Activated B cell treated with CpG ODN at 0.5 μM for 24 hours (primary cell): Measurements from ENCODE around the gene PCNT. TPM values are rescaled to one million over a fixed set of nuclear protein-coding genes. Genes with fewer than 3 reads are reported as not detected.
"Not testable (repeated sequence)": the region's sequence is repeated elsewhere in the genome, so short reads cannot be mapped to it uniquely, and the experiment has no call there.

ENCODE experiments used
- ATAC-seq: fragments of 200-7000 bp; cut with Tn5 transposase; one replicate; pipeline ENCODE4 v1.10.0; 2021; ENCODE audit warnings: low read depth, mild to moderate bottlenecking, moderate library complexity
- CTCF ChIA-PET: fragments of 350-600 bp; sonication (Branson Sonifier 250); formaldehyde crosslinking; loops from one replicate; lab custom pipeline; 2021; ENCODE audit warnings: antibody characterized with exemption; lab: Charles Lee
- POLR2A ChIA-PET: fragments of 350-600 bp; sonication (Branson Sonifier 250); formaldehyde crosslinking; loops from one replicate; lab custom pipeline; 2021; ENCODE audit warnings: antibody characterized with exemption; lab: Charles Lee
- DNase-seq: peaks from one replicate; pipeline ENCODE4 v3.0.0; 2022
- H3K27ac Mint-ChIP-seq: one replicate; pipeline ENCODE4 v1.8.0; 2020; ENCODE audit warnings: mixed read lengths
- H3K27me3 Mint-ChIP-seq: one replicate; pipeline ENCODE4 v1.8.0; 2021; ENCODE audit warnings: mixed read lengths
- H3K36me3 Mint-ChIP-seq: one replicate; pipeline ENCODE4 v1.8.0; 2021; ENCODE audit warnings: low read depth, mixed read lengths
- H3K4me1 Mint-ChIP-seq: one replicate; pipeline ENCODE4 v1.8.0; 2021; ENCODE audit warnings: mixed read lengths
- H3K4me3 Mint-ChIP-seq: one replicate; pipeline ENCODE4 v1.8.0; 2020; ENCODE audit warnings: mild to moderate bottlenecking, mixed read lengths
- H3K9me3 Mint-ChIP-seq: one replicate; pipeline ENCODE4 v1.8.0; 2020; ENCODE audit warnings: mixed read lengths
- CTCF ChIP-seq: fragments of 200-600 bp; IDR thresholded peaks from one replicate; pipeline ENCODE4 v1.8.0; 2022; ENCODE audit warnings: antibody characterized with exemption, mild to moderate bottlenecking
- intact Hi-C: fragments of 100-400 bp; cut with micrococcal nuclease; formaldehyde crosslinking; loops from one replicate; pipeline ENCODE4 v1.15.1; 2024
- total RNA-seq: library from RNA; stranded (reverse); gene quantifications from 2 replicates; pipeline ENCODE4 v1.2.3, GENCODE V29; 2022

PCNT gene
- total RNA-seq, 1 donor from 2014 or later: 39.7 TPM

GRCh38 chr21:46399686-46400085 lies 75.7 kb downstream of the PCNT start:
- POLR2A ChIA-PET: no interaction called here
- CTCF ChIA-PET: interaction anchor here (1.0 kb wide), 1 partner anchor 256 kb away, joined by 3 read pairs; no protein-coding TSS in a partner anchor
- no peak for TF ChIP-seq CTCF
- ATAC-seq (no peak), DNase-seq (no peak)
- H3K36me3 Mint-ChIP-seq: peaks cover 67% of the 10 kb centered on the region
- H3K4me3 Mint-ChIP-seq: no peak overlapping the region
- peaks cover 2% of the 10 kb centered on the region for H3K9me3 Mint-ChIP-seq
- intact Hi-C loops: no loop called here
- no peaks in the 10 kb centered on the region for H3K27me3 Mint-ChIP-seq
- no peaks in the 10 kb centered on the region for H3K4me1 Mint-ChIP-seq
- no peak overlapping the region for H3K27ac Mint-ChIP-seq

DNA sequence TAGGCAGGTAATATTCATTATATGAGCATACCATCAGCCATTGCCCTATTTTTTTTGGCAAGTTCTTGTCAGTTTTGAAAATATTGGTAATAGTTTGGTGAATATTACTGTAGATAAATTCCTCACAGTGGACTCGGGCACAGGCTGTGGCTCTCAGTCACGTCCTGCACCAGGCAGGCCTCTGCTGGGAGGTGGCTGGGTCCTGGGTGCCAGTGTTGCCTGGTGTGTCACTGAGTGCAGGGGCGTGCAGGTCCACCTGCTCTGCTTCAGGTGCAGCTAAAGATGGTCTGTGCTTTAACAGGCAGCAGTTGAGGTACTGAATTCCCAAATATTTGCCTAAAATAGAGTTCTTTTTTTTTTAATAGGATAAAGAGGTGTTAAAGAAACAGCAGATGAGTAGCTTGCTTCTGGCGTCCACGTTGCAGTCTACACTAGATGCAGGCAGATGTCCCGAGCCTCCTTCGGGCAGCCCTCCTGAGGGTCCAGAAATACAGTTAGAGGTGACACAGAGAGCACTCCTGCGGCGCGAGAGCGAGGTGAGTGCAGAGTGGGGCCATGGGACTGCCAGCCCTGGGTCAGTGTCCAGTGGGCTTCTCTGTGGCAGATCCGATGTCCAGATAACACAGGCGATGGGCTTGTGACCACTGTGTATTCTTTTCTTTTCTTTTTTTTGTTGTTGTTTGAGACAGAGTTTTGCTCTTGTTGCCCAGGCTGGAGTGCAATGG lies 77.4 kb downstream of the PCNT start:
- H3K27ac Mint-ChIP-seq: no peak overlapping the region
- intact Hi-C loops: no loop called here

GRCh38 chr21:46402421-46402820 lies 78.5 kb downstream of the PCNT start:
- H3K27me3 Mint-ChIP-seq: no peaks in the 10 kb centered on the region
- TF ChIP-seq CTCF: no peak
- intact Hi-C loops: no loop called here
- no peak overlapping the region for H3K27ac Mint-ChIP-seq
- peaks cover 2% of the 10 kb centered on the region for H3K9me3 Mint-ChIP-seq
- H3K4me1 Mint-ChIP-seq: no peaks in the 10 kb centered on the region
- ATAC-seq (no peak), DNase-seq (no peak)
- H3K36me3 Mint-ChIP-seq: peaks cover 64% of the 10 kb centered on the region
- POLR2A ChIA-PET: no interaction called here
- H3K4me3 Mint-ChIP-seq: no peak overlapping the region
- CTCF ChIA-PET: no interaction called here

More for the DNA sequence above, 77.4 kb downstream of the PCNT start:
- no peak overlapping the region for H3K4me3 Mint-ChIP-seq
- no peaks in the 10 kb centered on the region for H3K4me1 Mint-ChIP-seq
- ChIA-PET POLR2A (no interaction called here), CTCF (no interaction called here)
- H3K36me3 Mint-ChIP-seq: peaks cover 69% of the 10 kb centered on the region
- no peak for ATAC-seq
- no peak for DNase-seq
- TF ChIP-seq CTCF: no peak
- peaks cover 2% of the 10 kb centered on the region for H3K9me3 Mint-ChIP-seq
- H3K27me3 Mint-ChIP-seq: no peaks in the 10 kb centered on the region

- intact Hi-C loops, POLR2A ChIA-PET, H3K27me3 Mint-ChIP-seq, H3K4me1 Mint-ChIP-seq, H3K9me3 Mint-ChIP-seq, DNase-seq, H3K4me3 Mint-ChIP-seq, ATAC-seq, CTCF ChIA-PET, H3K27ac Mint-ChIP-seq: not testable (repeated sequence)
- peaks cover 58% of the 10 kb centered on the region for H3K36me3 Mint-ChIP-seq
Observed at GRCh38 chr21:46403234-46403811, 79.4 kb downstream of the PCNT start.

DNA sequence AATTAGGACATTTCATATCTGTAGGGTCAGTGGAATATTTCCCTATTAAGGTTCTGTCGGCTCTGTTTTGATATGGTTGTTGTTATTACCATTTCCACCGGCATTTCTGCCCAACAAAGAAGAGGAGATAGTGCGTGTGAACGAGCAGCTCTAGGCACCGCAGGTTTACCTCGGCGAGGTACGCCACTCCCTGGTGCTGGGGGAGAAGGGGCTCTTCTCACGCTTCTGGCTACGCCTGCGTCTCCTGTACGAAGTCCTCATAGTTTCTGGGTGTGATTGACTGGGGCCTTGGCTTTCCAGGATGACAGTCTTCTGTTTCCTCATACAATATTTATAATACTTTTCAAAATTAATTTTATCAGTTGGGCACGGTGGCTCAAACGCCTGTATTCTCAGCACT lies 80.3 kb downstream of the PCNT start:
- peaks cover 2% of the 10 kb centered on the region for H3K9me3 Mint-ChIP-seq
- no peak for TF ChIP-seq CTCF
- ChIA-PET CTCF (no interaction called here), POLR2A (no interaction called here)
- no peaks in the 10 kb centered on the region for H3K27me3 Mint-ChIP-seq
- ATAC-seq (no peak), DNase-seq (no peak)
- intact Hi-C loops: no loop called here
- no peak overlapping the region for H3K4me3 Mint-ChIP-seq
- peaks cover 55% of the 10 kb centered on the region for H3K36me3 Mint-ChIP-seq
- H3K4me1 Mint-ChIP-seq: no peaks in the 10 kb centered on the region
- H3K27ac Mint-ChIP-seq: no peak overlapping the region
